HG03521 (cell line): Measurements from ENCODE around the gene CDK14.

Experiments
- ATAC-seq: cut with Tn5 transposase; IDR thresholded peaks from one replicate; pipeline ENCODE4 v1.9.1; 2021; ENCODE audit warnings: mild to moderate bottlenecking, moderate library complexity; ENCODE audit not compliant: unreplicated experiment

CDK14 gene

DNA sequence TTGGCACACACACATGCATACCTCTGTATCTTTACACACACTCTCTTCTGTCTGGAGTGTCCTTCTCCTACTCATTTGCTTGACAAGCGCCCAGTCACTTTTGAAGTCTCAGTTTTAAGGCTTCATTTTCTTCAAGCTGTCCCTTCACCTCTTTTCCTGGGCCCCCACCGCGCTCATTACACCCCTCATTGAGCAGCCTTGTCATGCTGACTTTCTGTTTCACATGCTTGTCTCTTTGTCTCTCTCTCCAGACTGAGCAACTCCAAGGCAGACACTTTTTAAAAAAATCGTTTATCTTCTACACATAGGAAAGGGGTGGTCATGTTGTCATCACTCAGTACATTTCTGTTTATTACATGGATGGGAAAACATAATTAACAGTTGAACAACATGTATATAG lies 442.9 kb downstream of the CDK14 start:
- no peak for ATAC-seq

DNA sequence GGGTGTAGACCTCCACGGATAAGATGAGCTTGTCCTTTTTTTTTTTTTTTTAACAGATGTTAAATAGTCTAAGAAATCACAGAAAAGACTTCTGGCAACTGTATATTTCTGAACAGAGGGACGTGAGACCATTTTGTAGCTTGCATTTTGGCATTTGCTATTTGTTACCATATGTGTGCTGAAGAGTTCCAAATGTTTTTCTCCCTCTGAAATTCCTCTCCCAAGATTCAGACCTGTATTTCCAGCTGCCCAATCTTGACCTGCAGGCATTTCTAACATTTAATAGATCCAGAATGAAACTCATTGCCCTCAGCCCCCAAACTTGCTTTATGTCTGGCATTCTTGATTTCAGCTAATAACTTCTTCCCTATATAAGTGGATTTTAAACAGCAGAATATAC lies 445.0 kb downstream of the CDK14 start:
- ATAC-seq = no peak

DNA sequence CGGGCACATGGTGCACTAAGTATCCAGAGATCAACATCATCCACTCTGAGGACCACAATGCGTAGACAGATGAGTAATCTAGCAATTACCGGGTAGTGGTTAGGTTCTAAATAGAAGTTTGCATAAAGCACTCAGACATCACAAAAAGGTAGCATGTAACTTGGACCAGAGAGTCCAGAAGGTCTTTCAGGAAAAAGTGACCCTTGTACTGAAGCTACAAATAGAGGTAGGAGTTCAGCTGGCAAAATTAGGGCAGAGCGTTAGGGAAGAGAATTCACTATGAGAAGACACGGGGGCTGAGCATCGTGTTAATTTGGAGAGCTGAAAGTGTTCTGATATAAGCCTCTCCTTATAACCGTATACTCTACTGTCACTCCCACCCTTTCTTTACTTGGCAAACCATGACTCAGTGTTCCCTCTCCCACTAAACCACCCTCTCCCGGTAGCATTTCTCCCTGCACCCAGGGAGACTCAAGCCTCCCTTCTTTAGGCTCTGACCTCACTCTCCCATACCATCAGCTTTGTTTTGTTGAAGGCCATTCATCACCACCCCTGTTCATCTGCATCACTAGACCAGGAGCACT lies 445.9 kb downstream of the CDK14 start:
- no peak for ATAC-seq

DNA sequence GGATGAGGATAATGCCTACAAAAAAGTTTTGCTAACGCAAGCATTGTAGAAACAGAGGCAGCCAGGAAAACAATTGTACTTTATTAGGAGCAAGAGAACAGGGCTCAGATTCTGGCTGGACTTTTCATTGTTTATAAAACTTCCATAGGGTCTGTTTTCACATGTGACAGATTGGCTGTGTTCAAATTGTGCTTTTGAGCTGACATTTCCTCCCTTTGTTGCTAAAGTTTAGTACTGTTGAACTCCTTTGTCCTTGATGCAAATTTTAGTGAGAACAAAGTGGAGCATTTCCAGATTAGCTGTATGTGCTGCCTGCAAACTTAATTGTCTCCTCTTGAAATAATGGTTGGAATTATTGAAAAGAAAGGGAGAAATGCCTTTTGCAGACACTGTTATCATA lies 447.1 kb downstream of the CDK14 start:
- no peak for ATAC-seq

DNA sequence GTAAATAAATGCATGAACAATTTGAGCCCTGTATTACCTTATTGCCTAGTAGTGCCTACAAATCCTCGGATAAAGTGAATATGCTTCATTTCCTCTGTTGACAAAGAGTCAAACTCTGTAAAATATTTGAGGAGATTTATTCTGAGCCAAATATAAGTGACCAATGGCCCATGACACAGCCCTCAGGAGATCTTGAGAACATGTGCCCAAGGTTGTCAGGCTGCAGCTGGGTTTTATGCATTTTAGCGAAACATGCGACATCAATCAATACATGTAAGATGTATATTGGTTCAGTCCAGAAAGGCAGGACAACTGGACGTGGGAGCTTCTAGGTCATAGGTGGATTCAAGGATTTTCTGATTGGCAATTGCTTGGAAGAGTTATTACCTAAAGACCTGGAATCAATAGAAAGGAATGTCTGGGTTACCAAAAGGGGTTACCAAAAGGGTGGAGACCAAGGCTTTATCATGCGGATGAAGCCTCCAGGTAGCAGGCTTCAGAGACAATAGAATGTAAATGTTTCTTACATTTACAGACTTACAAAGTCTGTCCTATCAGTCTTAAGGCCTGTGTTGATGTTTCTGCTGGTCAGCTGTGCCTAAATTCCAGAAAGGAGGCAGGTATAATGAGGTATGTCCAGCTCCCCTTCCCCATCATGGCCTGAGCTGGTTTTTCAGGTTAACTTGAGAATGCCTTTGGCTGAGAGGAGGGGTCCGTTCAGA lies 448.0 kb downstream of the CDK14 start:
- no peak for ATAC-seq

DNA sequence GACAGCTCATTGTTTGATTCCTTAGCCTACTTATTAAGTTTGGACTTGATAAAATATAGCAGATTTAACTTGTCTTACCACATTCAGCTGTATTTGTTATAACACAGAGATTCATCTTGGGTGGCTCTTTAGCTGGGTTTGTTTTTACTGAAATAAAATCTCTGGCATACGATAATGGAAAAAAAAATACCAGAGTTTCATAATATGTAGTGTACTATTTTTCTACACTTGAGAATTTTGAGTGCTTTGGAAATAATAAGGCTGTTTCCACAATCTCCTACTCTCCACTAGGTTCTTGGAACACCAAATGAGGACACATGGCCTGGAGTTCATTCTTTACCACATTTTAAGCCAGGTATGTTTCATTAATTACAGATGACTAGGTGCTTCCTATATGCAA lies 449.5 kb downstream of the CDK14 start:
- no peak for ATAC-seq

DNA sequence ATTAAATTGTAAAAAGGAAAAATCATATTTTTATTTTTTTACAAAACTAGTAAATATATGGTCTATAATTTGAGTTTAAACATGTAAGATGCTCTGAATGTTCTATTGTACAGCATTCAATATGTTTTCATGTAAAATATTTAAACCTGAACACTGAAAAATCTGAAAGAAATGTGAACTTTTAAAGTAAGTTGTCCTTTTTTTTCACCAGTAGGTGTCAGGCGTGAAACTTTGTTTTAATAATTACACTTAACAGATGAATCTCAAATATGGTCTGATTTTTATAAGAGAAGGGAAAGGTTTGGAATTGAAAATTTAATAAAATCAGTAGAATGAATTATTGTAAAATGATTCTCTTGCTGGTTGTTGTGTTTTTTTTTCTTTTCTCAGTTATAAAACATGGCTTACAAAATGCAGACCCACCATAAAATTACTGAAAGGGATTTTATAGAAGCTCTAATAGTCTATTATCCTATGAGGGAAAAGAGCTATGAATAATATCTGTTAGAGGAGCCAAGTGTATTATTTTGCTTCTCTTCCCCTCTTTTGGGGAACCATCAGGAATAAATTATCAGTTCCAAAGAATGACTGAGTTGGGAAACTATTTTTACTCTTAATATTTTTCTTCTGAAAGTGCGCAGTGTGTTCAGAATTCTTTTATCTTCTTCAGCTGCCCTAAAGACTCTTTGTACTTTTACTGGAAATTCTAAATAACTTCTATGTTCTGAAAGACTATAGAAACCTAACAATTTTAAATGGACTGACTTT lies 450.4 kb downstream of the CDK14 start:
- ATAC-seq = no peak

DNA sequence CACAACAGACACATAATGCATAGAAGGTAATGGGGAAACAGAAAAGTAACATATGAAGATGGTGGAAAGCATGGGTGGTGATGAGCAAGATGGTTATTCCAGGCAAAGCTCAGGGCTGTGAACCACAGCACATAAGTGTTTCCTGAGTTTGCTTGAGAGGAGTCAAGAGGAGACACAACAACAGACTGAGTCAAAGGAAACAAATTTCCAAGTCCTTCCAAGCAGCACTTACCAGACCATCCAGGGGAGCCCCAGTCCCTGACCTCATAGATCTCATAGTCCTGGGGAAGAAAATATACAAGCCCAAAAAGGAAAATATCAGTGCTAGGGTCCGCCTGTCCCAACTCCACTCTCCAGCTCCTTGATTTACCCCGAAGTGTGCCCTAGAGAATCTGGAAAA lies 451.5 kb downstream of the CDK14 start:
- ATAC-seq = no peak

DNA sequence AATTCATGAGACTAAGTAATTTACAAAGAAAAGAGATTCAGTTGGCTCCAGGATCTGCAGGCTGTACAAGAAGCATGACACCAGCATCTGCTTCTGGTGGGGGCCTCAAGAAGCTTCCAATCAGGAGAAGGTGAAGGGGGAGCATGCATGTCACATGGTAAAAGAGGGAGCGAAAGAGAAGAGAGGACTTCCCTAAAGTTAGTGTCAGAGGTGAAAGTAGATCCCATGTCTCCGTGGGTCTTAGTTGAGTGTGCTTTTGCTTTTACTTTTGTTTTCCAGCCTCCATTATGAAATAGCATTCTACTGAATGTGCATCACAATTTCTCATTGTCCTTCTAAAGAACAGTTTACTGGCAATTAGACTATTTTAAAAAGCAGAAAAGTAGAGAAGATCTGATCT lies 454.6 kb downstream of the CDK14 start:
- peak; percentile 89 for ATAC-seq

DNA sequence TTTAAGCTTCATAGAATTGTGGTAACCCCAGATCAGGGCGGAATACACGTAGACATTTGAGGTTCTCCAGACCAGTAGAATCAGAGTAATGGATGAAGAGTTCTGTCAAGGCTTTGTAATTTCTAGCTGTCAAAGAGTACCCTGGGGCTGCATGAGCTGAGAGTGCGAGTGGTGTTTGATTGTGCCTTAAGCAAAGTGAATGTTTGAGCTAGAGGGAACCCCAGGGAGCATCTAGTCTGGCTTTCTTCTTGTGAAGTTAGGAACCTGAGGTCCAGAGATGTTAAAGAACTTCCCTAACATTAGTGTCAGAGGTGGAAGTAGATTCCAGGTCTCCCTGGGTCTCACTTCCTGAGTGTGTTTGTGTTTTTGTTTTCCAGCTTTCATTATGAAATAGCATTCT lies 455.8 kb downstream of the CDK14 start:
- ATAC-seq = no peak

DNA sequence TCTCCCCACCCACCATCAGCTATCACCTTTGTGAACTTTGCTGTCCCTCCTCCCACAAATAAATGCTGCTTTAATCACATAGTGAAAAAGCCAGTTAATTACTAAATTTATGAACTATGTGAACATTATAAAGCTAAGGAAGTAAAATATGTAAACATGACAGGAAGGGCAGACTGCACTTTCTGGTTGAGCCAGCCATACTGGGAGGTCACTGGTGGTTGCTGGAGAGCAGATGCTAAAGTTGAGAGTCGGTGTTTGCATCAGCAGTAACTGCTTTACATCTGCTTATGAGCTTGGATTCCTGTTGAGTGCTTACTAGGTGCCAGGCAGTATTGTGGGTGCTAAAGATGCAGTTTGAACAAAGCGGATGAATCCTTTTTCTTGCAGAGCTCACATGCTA lies 458.3 kb downstream of the CDK14 start:
- ATAC-seq = no peak

DNA sequence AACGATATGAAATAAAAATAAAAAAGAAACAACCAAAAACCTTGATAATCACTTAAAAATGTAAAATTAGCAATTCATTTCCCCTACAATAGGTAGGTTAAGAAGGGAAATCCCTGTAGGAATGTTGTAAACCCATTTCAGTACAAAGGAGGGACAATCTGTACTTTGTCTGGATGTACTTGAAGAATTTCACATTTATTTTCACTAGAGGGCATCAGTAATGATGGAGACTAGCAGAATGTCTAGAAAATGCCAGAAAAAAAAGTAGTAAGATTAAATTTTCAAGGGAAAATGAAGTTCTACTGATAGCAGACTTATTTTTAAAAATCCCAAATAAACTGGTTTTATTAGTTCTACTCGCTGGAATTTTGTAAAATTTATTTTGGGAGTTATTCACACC lies 459.1 kb downstream of the CDK14 start:
- no peak for ATAC-seq

DNA sequence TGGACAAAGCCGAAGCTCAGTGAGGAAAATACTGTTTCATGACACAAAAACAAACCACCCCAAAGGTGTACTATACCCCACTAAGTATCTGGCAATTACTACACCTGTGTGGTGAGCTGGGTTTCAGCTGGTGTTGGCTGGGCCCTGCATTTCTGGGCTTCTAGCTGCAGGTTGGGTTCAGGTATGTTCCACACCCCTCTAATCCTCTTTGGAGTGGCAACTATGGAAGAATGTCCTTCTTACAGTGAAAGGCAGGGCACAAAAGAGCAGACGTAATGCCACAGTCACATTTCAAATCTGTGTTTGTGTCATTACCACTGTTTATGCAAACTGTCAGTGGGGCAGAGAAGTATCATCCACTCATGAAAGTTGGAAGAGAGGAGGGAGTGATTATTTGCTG lies 466.6 kb downstream of the CDK14 start:
- ATAC-seq = no peak

DNA sequence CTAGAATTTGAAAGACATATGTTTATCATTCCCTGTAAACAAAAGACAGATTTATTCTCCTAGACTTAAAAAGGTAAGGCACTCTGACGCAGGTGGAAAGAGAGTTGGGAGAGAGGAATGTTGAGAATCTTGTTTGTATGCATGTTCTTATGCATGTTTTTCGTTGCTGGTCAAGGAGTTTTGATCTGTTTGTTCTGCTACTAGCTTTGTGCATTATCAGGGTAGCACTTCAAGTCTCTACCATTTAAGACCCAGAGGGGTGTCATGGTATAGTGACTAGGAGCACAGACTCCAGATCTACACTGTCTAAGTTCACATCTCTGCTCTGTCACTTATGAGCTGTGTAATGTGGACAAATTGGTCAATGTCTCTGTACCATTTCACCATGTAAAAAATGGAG lies 467.9 kb downstream of the CDK14 start:
- no peak for ATAC-seq

DNA sequence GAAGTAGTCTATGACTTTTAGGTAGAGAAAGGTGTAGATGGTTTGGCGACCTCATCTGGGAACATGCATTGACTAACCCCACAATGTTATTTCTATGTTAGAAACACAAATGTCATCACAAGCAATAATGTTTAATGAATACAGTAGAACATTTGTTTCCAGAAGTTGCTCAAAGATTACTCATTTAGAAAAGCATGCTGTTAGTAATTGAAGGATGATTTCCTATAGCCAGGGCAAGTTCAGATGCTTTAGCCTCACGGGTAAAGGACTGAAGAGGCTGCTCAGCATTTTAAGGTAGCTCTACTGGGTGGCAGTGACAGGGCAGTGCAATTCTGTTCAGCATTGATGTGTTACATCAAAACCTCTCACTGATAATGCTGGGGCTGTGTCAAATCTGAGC lies 468.8 kb downstream of the CDK14 start:
- ATAC-seq = no peak

DNA sequence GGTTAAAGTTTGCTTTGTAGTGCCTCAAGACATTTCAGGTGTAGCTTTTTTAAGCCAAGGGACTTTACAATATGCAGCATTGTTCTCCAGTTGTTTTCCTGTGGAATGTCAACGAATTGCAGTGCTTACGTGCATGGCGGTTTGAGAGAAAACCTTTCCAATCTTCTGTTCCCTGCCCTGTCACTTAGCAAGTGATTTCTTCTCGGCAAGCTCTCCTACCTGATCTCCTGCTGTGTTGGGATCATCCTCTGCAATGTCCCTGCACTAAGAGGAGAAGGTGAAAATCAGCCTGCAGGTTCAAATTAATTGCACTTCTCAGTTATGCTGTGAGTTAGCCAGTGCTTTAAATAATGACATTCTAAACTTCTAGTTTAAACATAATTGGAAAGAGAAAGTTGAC lies 470.5 kb downstream of the CDK14 start:
- ATAC-seq = no peak

DNA sequence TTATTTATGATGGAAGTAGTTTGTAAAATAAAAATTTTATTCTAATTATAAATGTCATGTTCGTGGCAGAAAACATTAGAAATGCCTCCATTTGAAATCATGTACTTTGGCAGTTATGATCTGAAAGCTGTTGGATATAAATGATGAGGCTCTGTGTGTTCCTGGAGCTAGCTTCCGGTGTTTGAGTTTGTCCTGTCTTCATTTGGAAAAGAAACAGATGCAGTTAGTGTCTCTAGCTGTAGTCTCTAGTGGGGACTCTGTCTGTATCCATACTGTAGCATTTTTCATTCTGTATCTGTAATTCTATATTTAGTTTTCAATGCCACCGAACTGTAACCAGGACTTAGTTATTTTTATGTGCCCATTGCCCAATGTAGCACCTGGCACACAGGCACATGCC lies 471.1 kb downstream of the CDK14 start:
- ATAC-seq = no peak

DNA sequence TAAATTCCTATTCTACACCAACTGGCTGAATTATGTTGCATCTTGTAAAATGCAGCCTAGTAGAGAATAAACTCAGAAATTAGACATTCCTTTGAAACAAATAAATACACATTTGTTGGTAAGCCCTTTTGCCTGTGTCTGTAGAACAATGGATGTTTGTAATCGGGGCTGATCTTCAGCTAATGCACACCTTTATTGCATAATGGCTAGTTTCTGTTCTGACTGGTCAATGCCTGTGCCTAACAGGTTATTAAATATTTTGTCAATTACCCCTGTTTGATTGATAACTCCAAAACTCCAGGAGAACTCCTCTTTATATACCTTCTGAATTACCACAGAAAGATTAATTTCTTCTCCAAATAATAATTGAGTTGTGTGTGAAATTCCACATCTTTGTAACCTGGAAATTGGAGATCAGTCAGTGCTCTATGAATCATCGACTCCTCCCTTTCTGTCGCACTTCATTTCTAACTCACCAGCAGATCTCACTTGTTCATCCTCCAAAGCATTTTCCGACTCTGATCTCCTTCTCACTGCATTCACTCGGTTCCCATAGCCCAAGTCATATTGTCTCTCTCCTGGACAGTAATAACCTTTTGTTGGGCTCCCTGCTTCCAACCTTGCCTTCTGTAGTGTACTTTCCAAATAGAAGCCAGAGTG lies 472.1 kb downstream of the CDK14 start:
- no peak for ATAC-seq

DNA sequence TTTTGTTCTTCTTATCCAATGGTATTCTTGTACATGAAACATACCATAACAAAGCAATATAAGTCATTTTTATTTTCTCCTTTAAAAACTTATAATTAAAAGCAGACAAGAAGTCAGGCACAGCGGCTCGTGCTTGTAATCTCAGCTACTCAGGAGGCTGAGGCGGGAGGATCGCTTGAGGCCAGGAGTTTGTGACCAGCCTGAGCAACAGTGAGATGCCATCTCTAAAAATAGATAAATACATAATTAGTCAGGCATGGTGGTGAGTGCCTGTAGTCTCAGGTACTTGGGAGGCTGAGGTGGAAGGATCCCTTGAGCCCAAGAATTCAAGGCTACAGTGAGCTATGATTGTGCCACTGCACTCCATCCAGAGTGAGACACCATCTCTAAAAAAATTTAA lies 473.0 kb downstream of the CDK14 start:
- no peak for ATAC-seq

DNA sequence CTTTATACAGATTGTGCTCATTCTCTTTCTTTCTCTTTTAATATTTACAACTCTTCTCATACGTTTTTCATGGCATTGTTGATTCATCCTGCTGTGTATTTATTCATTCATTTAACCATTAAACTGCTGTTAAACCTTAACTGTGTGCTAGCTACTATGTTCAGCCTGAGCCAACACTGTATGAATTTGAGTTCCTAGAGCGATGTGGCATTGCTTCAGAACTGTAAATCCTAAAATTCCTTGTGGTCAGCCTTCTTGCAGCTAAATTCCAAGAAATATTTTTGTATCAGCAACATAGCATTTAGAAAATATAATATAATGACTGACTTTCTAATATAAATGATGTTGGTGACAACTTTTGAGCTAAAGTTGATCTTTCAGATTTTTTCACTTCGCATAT lies 483.4 kb downstream of the CDK14 start:
- ATAC-seq = no peak

DNA sequence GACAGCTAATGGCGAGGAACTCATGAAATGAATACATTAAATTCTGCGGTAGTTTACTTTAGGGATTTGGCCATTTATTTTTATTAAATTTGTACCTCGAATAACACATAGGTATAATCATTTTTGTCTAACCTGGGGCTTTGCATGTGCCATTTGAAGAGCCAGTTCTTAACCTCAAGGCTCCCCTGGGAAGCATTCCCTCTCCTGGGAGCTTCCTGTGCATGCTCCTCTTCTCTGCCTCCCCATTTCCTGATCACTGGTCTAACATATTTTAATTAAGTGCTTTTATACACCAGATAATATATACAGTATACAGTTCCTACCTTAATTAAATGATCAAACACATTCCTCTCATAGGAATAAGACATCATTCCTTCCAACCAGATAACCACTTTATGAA lies 484.2 kb downstream of the CDK14 start:
- ATAC-seq = no peak

DNA sequence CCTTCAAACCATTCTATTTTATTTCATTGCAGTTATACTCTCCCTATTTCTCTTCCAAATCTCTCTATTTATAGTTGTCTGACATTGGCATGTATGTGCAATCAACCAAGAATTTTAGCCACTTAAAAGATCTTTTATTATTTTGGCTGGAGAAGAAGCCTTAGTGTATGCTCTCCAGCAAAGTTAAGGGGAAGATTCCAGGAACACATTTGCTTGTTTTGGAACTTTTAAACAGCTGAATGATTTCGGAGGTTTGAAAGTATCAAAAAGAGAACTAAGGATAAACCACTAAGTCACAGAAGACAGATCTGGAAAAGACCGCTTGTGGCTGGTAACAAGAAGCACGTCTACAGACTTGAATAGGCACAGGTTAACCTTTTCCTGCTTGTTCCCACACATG lies 485.9 kb downstream of the CDK14 start:
- ATAC-seq = no peak
